BJ (cell line): ENCODE results near the gene ELMOD1. TPM values are rescaled to one million over a fixed set of nuclear protein-coding genes. Genes with fewer than 3 reads are reported as not detected.
A peak's percentile ranks its signal among the peaks of the same experiment; 100 is the strongest.

ENCODE experiments used
- CTCF ChIA-PET: fragments of 350-600 bp; formaldehyde crosslinking; extraction: SDS; loops from one replicate; lab custom pipeline; 2021; ENCODE audit warnings: antibody characterized with exemption, inconsistent platforms; lab: Yijun Ruan, JAX
- POLR2A ChIA-PET: fragments of 300-600 bp; sonication (Branson Sonifier 250); formaldehyde crosslinking; extraction: SDS; loops from one replicate; lab custom pipeline; 2021; ENCODE audit warnings: antibody characterized with exemption; lab: Charles Lee
- DNase-seq: peaks from one replicate; pipeline ENCODE4 v3.0.0-alpha.2; 2011; ENCODE audit warnings: low read depth
- H3K27me3 ChIP-seq: 2 replicates; pipeline ENCODE4 v1.6.0; 2011; ENCODE audit warnings: low read length; ENCODE audit not compliant: control insufficient read depth, insufficient read depth
- H3K36me3 ChIP-seq: 2 replicates; pipeline ENCODE4 v1.5.1; 2011; ENCODE audit warnings: low read length; ENCODE audit not compliant: control insufficient read depth, insufficient read depth
- H3K4me3 ChIP-seq: 2 replicates; pipeline ENCODE4 v1.5.1; 2011; ENCODE audit warnings: low read depth, mild to moderate bottlenecking, control low read depth, low read length
- CTCF ChIP-seq: IDR thresholded peaks from 2 replicates; pipeline ENCODE4 v1.5.1; 2011; ENCODE audit warnings: low read depth, mild to moderate bottlenecking, control low read depth, inconsistent platforms, low read length, moderate library complexity; ENCODE audit not compliant: insufficient read depth
- polyA plus RNA-seq: library from polyadenylated mRNA; depleted of rRNA; stranded (reverse); fragments of >200 nt; gene quantifications from 2 replicates; pipeline ENCODE4 v1.2.3, GENCODE V29; 2011

The ELMOD1 gene
- polyA plus RNA-seq, 1 experiment, result 0.04 TPM

GRCh38 chr11:107549954-107550285 is 41.0 kb upstream of the ELMOD1 start:
- DNase-seq, result no peak
- ChIA-PET CTCF (interaction anchor here (1.0 to 9.5 kb wide), 4 partner anchors 10 to 139 kb away, joined by 3 to 68 read pairs (median 27); partner anchors contain the start of gene ALKBH8), POLR2A (interaction anchor here (0.7 kb wide), 1 partner anchor 731 kb away, joined by 3 read pairs; no protein-coding TSS in a partner anchor)
- Histone ChIP-seq H3K36me3 (peaks cover 2% of the 10 kb centered on the region), H3K4me3 (no peak overlapping the region), H3K27me3 (no peaks in the 10 kb centered on the region)
- TF ChIP-seq CTCF, result no peak

- no peak for TF ChIP-seq CTCF
- Histone ChIP-seq H3K4me3 (no peak overlapping the region), H3K36me3 (peaks cover 2% of the 10 kb centered on the region), H3K27me3 (no peaks in the 10 kb centered on the region)
- CTCF ChIA-PET, result interaction anchor here (0.8 to 9.5 kb wide), 6 partner anchors 16 to 208 kb away, joined by 3 to 68 read pairs (median 4); partner anchors contain the start of gene ALKBH8
- no peak for DNase-seq
- POLR2A ChIA-PET, result interaction anchor here (0.7 kb wide), 1 partner anchor 731 kb away, joined by 3 read pairs; no protein-coding TSS in a partner anchor
These were observed 40.6 kb upstream of the ELMOD1 start for GRCh38 chr11:107550304-107550703.

- peak; percentile 65 for DNase-seq
- Histone ChIP-seq H3K36me3 (no peaks in the 10 kb centered on the region), H3K27me3 (no peaks in the 10 kb centered on the region), H3K4me3 (no peak overlapping the region)
- CTCF ChIA-PET, result interaction anchor here (1.8 to 3.1 kb wide), 2 partner anchors 127 to 130 kb away, joined by 10 to 33 read pairs; no protein-coding TSS in a partner anchor
- POLR2A ChIA-PET, result interaction anchor here (0.6 kb wide), 1 partner anchor 156 kb away, joined by 3 read pairs; no protein-coding TSS in a partner anchor
- TF ChIP-seq CTCF, result no peak
These were observed 29.3 kb upstream of the ELMOD1 start for GRCh38 chr11:107561688-107562087.

- POLR2A ChIA-PET, result no interaction called here
- CTCF ChIA-PET, result interaction anchor here (0.7 to 8.2 kb wide), 18 partner anchors 11 to 355 kb away, joined by 3 to 68 read pairs (median 4); partner anchors contain the start of gene ELMOD1
- H3K4me3 ChIP-seq, result no peak overlapping the region
- no peak for DNase-seq
- TF ChIP-seq CTCF, result no peak
- H3K36me3 ChIP-seq, result no peaks in the 10 kb centered on the region
- H3K27me3 ChIP-seq, result no peaks in the 10 kb centered on the region
These were observed 28.2 kb upstream of the ELMOD1 start for GRCh38 chr11:107562647-107563208.

- Histone ChIP-seq H3K36me3 (no peaks in the 10 kb centered on the region), H3K27me3 (no peaks in the 10 kb centered on the region), H3K4me3 (no peak overlapping the region)
- no peak for DNase-seq
- POLR2A ChIA-PET, result no interaction called here
- peak; percentile 72 for TF ChIP-seq CTCF
- CTCF ChIA-PET, result interaction anchor here (0.7 to 8.2 kb wide), 18 partner anchors 10 to 445 kb away, joined by 3 to 68 read pairs (median 4); partner anchors contain the start of genes CUL5 and ELMOD1
These were observed 27.2 kb upstream of the ELMOD1 start for GRCh38 chr11:107563702-107564101.
